ENCODE data around the gene DND1. TPM values are rescaled to one million over a fixed set of nuclear protein-coding genes. Genes with fewer than 3 reads are reported as not detected.
"Not testable (repeated sequence)": the region's sequence is repeated elsewhere in the genome, so short reads cannot be mapped to it uniquely, and the experiment has no call there.

The DND1 gene
- total RNA-seq, 1 donor from 2014 or later = not detected

DNA sequence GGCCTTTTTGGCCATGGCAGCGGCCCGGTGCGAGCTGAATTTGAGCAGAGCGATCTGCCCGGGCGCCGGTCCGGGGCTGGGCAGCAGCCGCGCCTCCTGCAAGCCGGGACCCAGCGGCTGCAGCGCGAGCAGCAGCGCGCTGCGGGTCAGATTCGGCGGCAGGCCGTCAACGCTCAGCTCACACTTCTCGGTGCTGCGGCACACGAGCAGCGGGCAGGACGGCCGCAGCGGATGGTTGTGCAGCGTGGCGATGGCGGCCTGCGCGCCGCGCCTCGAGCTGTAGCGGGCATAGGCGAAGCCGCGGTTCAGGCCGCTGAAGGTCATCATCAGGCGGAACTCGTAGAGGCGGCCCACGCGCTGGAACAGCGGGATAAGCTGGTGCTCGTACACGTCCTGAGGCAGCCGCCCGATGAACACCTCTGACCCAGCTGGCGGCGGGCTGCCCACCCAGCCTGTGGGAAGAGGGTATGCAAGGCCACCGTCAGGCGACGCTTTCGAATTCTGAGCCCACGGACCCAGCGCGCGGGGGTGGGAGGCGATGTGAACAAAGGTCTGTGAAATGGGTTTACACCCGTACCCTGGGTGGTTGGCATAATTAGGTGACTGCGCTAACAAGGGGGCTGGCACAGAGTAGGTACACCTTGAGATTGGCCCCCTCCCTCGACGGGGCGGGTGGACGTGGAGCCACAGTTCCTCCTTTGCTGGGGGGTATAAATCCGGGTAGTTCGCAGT, 755 bp downstream of the DND1 start:
- Histone ChIP-seq H3K4me1 (ENCODE audit: control insufficient read depth in 3 of 3, insufficient read depth in 3 of 3, low read length in 3 of 3) (no peaks in the 10 kb centered on the region), H3K36me3 (ENCODE audit: control insufficient read depth in 3 of 3, insufficient read depth in 3 of 3, low read length in 3 of 3) (peaks cover 65 to 74% (median 69%) of the 10 kb centered on the region in 3 donors), H3K9me3 (ENCODE audit: control insufficient read depth in 3 of 3, low read length in 3 of 3) (no peaks in the 10 kb centered on the region), H3K27ac (ENCODE audit: low read depth, low read length) (no peak overlapping the region), H3K9ac (ENCODE audit: low read depth in 1 of 3, low read length in 3 of 3) (no peak overlapping the region), H3K27me3 (ENCODE audit: control insufficient read depth in 3 of 3, insufficient read depth in 3 of 3, low read length in 3 of 3) (no peaks in the 10 kb centered on the region), H3K4me3 (ENCODE audit: low read length in 3 of 3) (no peak overlapping the region)

DNA sequence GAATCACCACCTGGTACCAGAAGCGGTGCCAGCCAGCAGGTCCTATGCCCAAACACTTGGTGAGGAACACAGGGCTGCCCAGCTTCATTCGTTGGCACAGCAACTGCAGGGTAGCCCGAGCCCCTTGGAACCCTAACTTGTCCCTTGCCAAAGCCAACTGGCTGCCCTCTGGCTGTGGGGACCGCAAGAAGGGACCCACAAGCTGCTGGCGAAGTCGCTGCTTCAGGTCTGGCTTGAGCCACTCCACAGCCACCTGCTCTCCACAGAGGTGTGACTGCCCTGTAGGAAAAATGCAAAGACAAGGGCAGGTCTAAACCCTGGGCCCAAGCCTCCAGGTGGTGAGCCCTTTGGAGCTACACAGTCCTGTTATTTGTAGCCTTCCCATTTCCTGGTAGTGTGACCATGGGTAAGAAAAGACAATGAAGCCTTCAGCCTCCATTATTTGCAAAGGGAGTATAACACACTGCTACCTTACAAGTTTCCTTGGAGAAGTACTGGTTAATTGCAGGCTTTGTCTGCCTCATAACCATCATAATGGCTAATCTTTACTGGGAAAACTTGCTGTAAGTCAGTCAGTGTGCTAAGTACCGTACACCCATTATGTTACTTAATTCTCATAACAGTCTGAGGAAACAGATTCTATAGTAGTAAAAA, 1.8 kb downstream of the DND1 start:
- H3K9ac ChIP-seq (ENCODE audit: low read depth in 1 of 3, low read length in 3 of 3) = no peak overlapping the region
- H3K4me1 ChIP-seq (ENCODE audit: control insufficient read depth in 3 of 3, insufficient read depth in 3 of 3, low read length in 3 of 3) = no peaks in the 10 kb centered on the region
- H3K9me3 ChIP-seq (ENCODE audit: control insufficient read depth in 3 of 3, low read length in 3 of 3) = no peaks in the 10 kb centered on the region
- H3K4me3 ChIP-seq (ENCODE audit: low read length in 3 of 3) = no peak overlapping the region
- peaks cover 57 to 69% (median 59%) of the 10 kb centered on the region in 3 donors for H3K36me3 ChIP-seq (ENCODE audit: control insufficient read depth in 3 of 3, insufficient read depth in 3 of 3, low read length in 3 of 3)
- no peak overlapping the region for H3K27ac ChIP-seq (ENCODE audit: low read depth, low read length)
- no peaks in the 10 kb centered on the region for H3K27me3 ChIP-seq (ENCODE audit: control insufficient read depth in 3 of 3, insufficient read depth in 3 of 3, low read length in 3 of 3)

- H3K9ac ChIP-seq (ENCODE audit: low read depth in 1 of 3, low read length in 3 of 3); H3K9me3 ChIP-seq (ENCODE audit: control insufficient read depth in 3 of 3, low read length in 3 of 3); H3K4me1 ChIP-seq (ENCODE audit: control insufficient read depth in 3 of 3, insufficient read depth in 3 of 3, low read length in 3 of 3); H3K27ac ChIP-seq (ENCODE audit: low read depth, low read length); H3K4me3 ChIP-seq (ENCODE audit: low read length in 3 of 3); H3K27me3 ChIP-seq (ENCODE audit: control insufficient read depth in 3 of 3, insufficient read depth in 3 of 3, low read length in 3 of 3): not testable (repeated sequence)
- peaks cover 52 to 64% (median 54%) of the 10 kb centered on the region in 3 donors for H3K36me3 ChIP-seq (ENCODE audit: control insufficient read depth in 3 of 3, insufficient read depth in 3 of 3, low read length in 3 of 3)
Measured at GRCh38 chr5:140671035-140671434, 2.3 kb downstream of the DND1 start.

- Histone ChIP-seq H3K36me3 (ENCODE audit: control insufficient read depth in 3 of 3, insufficient read depth in 3 of 3, low read length in 3 of 3) (peaks cover 47 to 58% (median 57%) of the 10 kb centered on the region in 3 donors), H3K27ac (ENCODE audit: low read depth, low read length) (peak within 1 kb of the TSS; percentile 78), H3K9me3 (ENCODE audit: control insufficient read depth in 3 of 3, low read length in 3 of 3) (no peaks in the 10 kb centered on the region), H3K4me3 (ENCODE audit: low read length in 3 of 3) (peak within 1 kb of the TSS; percentile 68 to 100 (median 97)), H3K9ac (ENCODE audit: low read depth in 1 of 3, low read length in 3 of 3) (peak within 1 kb of the TSS; percentile 63 to 98 (median 95)), H3K4me1 (ENCODE audit: control insufficient read depth in 3 of 3, insufficient read depth in 3 of 3, low read length in 3 of 3) (peaks cover 11 to 13% (median 13%) of the 10 kb centered on the region in 3 donors), H3K27me3 (ENCODE audit: control insufficient read depth in 3 of 3, insufficient read depth in 3 of 3, low read length in 3 of 3) (no peaks in the 10 kb centered on the region)
Measured at GRCh38 chr5:140664359-140665119, 8.8 kb downstream of the DND1 start, which contains the start of gene WDR55. WDR55 (plus strand) TSS chr5:140664904; CDS start chr5:140664913, 9 bp downstream.

- H3K9ac ChIP-seq (ENCODE audit: low read depth in 1 of 3, low read length in 3 of 3) = peak overlapping the region; percentile 63 to 98 (median 95)
- no peaks in the 10 kb centered on the region for H3K9me3 ChIP-seq (ENCODE audit: control insufficient read depth in 3 of 3, low read length in 3 of 3)
- peak overlapping the region; percentile 68 to 100 (median 97) for H3K4me3 ChIP-seq (ENCODE audit: low read length in 3 of 3)
- H3K27ac ChIP-seq (ENCODE audit: low read depth, low read length) = peak overlapping the region; percentile 78
- H3K4me1 ChIP-seq (ENCODE audit: control insufficient read depth in 3 of 3, insufficient read depth in 3 of 3, low read length in 3 of 3) = peaks cover 11 to 13% (median 13%) of the 10 kb centered on the region in 3 donors
- no peaks in the 10 kb centered on the region for H3K27me3 ChIP-seq (ENCODE audit: control insufficient read depth in 3 of 3, insufficient read depth in 3 of 3, low read length in 3 of 3)
- peaks cover 47 to 58% (median 57%) of the 10 kb centered on the region in 3 donors for H3K36me3 ChIP-seq (ENCODE audit: control insufficient read depth in 3 of 3, insufficient read depth in 3 of 3, low read length in 3 of 3)
Measured at GRCh38 chr5:140664030-140664358, 9.4 kb downstream of the DND1 start.

- H3K4me1 ChIP-seq (ENCODE audit: control insufficient read depth in 3 of 3, insufficient read depth in 3 of 3, low read length in 3 of 3); H3K9me3 ChIP-seq (ENCODE audit: control insufficient read depth in 3 of 3, low read length in 3 of 3); H3K9ac ChIP-seq (ENCODE audit: low read depth in 1 of 3, low read length in 3 of 3); H3K4me3 ChIP-seq (ENCODE audit: low read length in 3 of 3); H3K27ac ChIP-seq (ENCODE audit: low read depth, low read length); H3K27me3 ChIP-seq (ENCODE audit: control insufficient read depth in 3 of 3, insufficient read depth in 3 of 3, low read length in 3 of 3): not testable (repeated sequence)
- H3K36me3 ChIP-seq (ENCODE audit: control insufficient read depth in 3 of 3, insufficient read depth in 3 of 3, low read length in 3 of 3) = peaks cover 54 to 72% (median 69%) of the 10 kb centered on the region in 3 donors
Measured at GRCh38 chr5:140660371-140660770, 13.0 kb downstream of the DND1 start.

GRCh38 chr5:140658870-140659269, 14.5 kb downstream of the DND1 start:
- H3K36me3 ChIP-seq (ENCODE audit: control insufficient read depth in 3 of 3, insufficient read depth in 3 of 3, low read length in 3 of 3) = peaks cover 64 to 87% (median 84%) of the 10 kb centered on the region in 3 donors
- no peak overlapping the region for H3K27ac ChIP-seq (ENCODE audit: low read depth, low read length)
- no peaks in the 10 kb centered on the region for H3K27me3 ChIP-seq (ENCODE audit: control insufficient read depth in 3 of 3, insufficient read depth in 3 of 3, low read length in 3 of 3)
- H3K4me1 ChIP-seq (ENCODE audit: control insufficient read depth in 3 of 3, insufficient read depth in 3 of 3, low read length in 3 of 3) = peaks cover under 1 to 4% (median 2%) of the 10 kb centered on the region in 3 donors
- H3K9ac ChIP-seq (ENCODE audit: low read depth in 1 of 3, low read length in 3 of 3) = no peak overlapping the region
- no peak overlapping the region for H3K4me3 ChIP-seq (ENCODE audit: low read length in 3 of 3)
- no peaks in the 10 kb centered on the region for H3K9me3 ChIP-seq (ENCODE audit: control insufficient read depth in 3 of 3, low read length in 3 of 3)

- peaks cover 15 to 27% (median 20%) of the 10 kb centered on the region in 3 donors for H3K4me1 ChIP-seq (ENCODE audit: control insufficient read depth in 3 of 3, insufficient read depth in 3 of 3, low read length in 3 of 3)
- peaks cover 46 to 51% (median 48%) of the 10 kb centered on the region in 3 donors for H3K36me3 ChIP-seq (ENCODE audit: control insufficient read depth in 3 of 3, insufficient read depth in 3 of 3, low read length in 3 of 3)
- H3K4me3 ChIP-seq (ENCODE audit: low read length in 3 of 3) = peak overlapping the region; percentile 82 to 98 (median 94)
- no peaks in the 10 kb centered on the region for H3K9me3 ChIP-seq (ENCODE audit: control insufficient read depth in 3 of 3, low read length in 3 of 3)
- peak overlapping the region; percentile 84 for H3K27ac ChIP-seq (ENCODE audit: low read depth, low read length)
- no peaks in the 10 kb centered on the region for H3K27me3 ChIP-seq (ENCODE audit: control insufficient read depth in 3 of 3, insufficient read depth in 3 of 3, low read length in 3 of 3)
- H3K9ac ChIP-seq (ENCODE audit: low read depth in 1 of 3, low read length in 3 of 3) = peak overlapping the region; percentile 74 to 96 (median 92)
Measured at GRCh38 chr5:140647042-140647419, 26.3 kb downstream of the DND1 start.

DNA sequence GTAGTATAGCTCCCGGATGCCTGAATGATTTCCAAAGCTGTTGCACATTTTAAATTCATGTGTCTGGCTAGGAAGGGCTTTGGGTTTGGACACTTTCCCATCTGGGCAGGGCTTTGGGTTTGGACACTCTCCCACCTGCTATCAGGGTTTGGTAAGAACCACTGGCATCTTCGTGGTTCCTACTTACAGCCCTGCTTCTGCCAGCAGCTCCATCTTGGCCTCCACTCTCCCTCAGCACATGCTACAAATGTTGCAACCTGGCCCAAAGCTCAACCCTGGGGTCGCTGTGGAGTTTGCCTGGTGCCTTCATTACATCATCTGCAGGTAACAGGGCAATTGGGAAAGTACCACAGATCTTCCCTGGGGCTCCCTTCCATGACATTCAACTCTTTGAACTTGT, 30.7 kb downstream of the DND1 start:
- Histone ChIP-seq H3K9ac (ENCODE audit: low read depth in 1 of 3, low read length in 3 of 3) (no peak overlapping the region), H3K4me1 (ENCODE audit: control insufficient read depth in 3 of 3, insufficient read depth in 3 of 3, low read length in 3 of 3) (peaks cover 21 to 36% (median 21%) of the 10 kb centered on the region in 3 donors), H3K27ac (ENCODE audit: low read depth, low read length) (no peak overlapping the region), H3K27me3 (ENCODE audit: control insufficient read depth in 3 of 3, insufficient read depth in 3 of 3, low read length in 3 of 3) (no peaks in the 10 kb centered on the region), H3K4me3 (ENCODE audit: low read length in 3 of 3) (no peak overlapping the region), H3K9me3 (ENCODE audit: control insufficient read depth in 3 of 3, low read length in 3 of 3) (no peaks in the 10 kb centered on the region), H3K36me3 (ENCODE audit: control insufficient read depth in 3 of 3, insufficient read depth in 3 of 3, low read length in 3 of 3) (peaks cover 32 to 42% (median 32%) of the 10 kb centered on the region in 3 donors)
